Cardiac fibroblast (primary cell): ENCODE data around the gene SRPK3.

Experiments used
- DNase-seq, 2 donors: peaks; one replicate each; pipeline versions ENCODE4 v3.0.0 to v3.0.0-alpha.2; 2010; ENCODE audit warnings: low read depth in 2 of 2
- H3K4me3 ChIP-seq, 2 donors: replicated peaks in 1 of 2; 1 replicate in 1 of 2; 2 replicates in 1 of 2; pipeline ENCODE4 v1.5.1; 2011; ENCODE audit warnings: low read depth in 2 of 2, low read length in 2 of 2, mild to moderate bottlenecking in 2 of 2, moderate library complexity in 1 of 2
- TF ChIP-seq, protein P1 (sequence below): IDR thresholded peaks from one replicate; pipeline ENCODE4 v1.5.1; 2011; ENCODE audit warnings: low read depth, mild to moderate bottlenecking, low read length, inconsistent platforms

SRPK3 gene

GRCh38 chrX:153735274-153735673, 45.6 kb upstream of the SRPK3 start:
- no peak overlapping the region for H3K4me3 ChIP-seq
- no peak for DNase-seq
- TF ChIP-seq, protein P1, sequence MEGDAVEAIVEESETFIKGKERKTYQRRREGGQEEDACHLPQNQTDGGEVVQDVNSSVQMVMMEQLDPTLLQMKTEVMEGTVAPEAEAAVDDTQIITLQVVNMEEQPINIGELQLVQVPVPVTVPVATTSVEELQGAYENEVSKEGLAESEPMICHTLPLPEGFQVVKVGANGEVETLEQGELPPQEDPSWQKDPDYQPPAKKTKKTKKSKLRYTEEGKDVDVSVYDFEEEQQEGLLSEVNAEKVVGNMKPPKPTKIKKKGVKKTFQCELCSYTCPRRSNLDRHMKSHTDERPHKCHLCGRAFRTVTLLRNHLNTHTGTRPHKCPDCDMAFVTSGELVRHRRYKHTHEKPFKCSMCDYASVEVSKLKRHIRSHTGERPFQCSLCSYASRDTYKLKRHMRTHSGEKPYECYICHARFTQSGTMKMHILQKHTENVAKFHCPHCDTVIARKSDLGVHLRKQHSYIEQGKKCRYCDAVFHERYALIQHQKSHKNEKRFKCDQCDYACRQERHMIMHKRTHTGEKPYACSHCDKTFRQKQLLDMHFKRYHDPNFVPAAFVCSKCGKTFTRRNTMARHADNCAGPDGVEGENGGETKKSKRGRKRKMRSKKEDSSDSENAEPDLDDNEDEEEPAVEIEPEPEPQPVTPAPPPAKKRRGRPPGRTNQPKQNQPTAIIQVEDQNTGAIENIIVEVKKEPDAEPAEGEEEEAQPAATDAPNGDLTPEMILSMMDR = no peak

DNA sequence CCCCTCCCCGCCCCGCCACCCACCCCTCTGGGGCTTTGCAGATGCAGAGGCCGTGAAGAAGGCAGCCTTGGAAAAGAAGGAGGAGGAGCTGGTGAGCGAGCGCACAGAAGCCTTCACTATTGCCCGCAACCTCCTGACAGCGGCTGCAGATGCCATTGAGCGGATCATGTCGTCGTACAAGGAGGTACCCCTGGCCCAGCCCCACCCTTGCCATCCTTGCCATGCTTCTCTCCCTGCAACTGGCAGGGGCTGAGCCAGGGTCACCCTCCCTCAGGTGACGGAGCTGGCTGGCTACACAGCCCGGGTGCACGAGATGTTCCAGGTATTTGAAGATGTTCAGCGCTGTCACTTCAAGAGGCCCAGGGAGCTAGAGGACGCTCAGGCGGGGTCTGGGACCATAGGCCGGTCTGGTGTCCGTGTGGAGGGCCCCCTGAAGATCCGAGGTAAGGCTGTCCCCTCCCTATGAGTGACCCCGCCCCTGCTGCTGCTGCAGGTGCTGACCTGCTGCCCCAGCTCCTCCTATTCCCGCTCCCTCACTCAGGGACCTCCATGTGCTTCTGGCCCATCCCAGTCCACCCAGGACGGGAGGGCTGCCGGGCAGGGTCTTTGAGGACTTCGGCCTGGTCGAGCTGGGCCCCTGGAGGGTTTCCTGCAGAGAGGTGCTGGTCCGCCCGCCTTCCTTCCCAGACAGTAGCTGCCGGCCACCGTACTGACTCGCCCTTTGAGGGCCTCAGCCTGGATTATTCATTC, 44.6 kb upstream of the SRPK3 start:
- DNase-seq = no peak
- no peak overlapping the region for H3K4me3 ChIP-seq
- TF ChIP-seq, protein P1 = no peak

DNA sequence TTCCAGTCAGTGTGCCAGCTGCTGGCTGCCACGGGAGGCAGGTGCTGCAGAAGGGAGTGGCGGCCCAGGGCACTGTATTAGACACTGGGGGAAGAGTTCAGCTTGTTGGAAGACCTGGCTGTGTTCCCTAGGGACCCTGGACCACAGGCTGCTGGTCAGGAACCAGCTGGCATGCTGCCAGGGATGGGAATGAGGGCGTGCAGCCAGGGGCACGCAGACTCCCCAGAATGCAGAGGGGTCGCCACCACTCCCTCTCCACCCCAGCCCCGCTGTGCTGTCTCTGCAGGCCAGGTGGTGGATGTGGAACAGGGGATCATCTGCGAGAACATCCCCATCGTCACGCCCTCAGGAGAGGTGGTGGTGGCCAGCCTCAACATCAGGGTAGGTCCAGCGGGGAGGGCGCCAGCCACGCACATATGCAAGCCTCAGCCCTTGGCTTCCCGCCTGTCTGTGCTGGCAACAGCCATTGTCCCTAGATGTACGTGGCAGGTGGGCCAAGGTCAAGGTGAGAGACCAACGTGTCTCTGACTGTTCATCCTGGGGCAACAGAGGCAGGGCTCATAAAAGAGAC, 43.9 kb upstream of the SRPK3 start:
- no peak overlapping the region for H3K4me3 ChIP-seq
- TF ChIP-seq, protein P1 = no peak
- no peak for DNase-seq

GRCh38 chrX:153738056-153738605, 42.7 kb upstream of the SRPK3 start:
- no peak overlapping the region for H3K4me3 ChIP-seq
- no peak for DNase-seq
- TF ChIP-seq, protein P1 = no peak

DNA sequence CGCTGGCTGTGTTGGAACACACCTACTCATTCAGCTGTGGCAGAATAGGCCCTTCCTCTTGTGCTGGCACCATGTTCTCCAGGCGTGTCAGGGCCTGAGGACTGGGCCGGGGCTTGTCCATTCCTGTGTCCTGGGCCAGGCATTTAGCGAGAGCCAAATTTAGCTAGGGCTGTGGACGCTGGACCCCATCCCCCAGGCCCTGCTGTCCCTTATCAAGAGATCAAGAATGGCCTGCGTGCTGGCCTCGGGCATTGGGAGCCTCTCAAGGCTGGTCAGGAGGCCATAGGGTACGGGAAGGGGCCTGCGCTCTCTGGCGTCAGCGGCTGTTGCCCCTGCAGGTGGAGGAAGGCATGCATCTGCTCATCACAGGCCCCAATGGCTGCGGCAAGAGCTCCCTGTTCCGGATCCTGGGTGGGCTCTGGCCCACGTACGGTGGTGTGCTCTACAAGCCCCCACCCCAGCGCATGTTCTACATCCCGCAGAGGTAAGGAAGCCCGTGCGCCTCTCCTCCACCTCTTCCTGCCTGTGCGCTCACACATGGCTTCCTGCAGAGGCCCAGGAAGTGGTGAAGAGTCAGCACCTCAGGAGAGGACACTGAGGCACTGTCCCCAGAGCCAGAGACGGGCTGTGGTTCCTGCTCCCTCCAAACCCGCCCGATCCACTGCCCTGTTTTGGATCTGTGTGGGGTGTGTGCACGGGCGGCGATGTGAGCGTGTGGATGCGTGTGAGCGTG, 40.9 kb upstream of the SRPK3 start:
- TF ChIP-seq, protein P1 = no peak
- no peak overlapping the region for H3K4me3 ChIP-seq
- DNase-seq = no peak

GRCh38 chrX:153740631-153741222, 40.1 kb upstream of the SRPK3 start:
- TF ChIP-seq, protein P1 = no peak
- H3K4me3 ChIP-seq = no peak overlapping the region
- no peak for DNase-seq
